ENCODE measurements around the gene WDR41. TPM values are rescaled to one million over a fixed set of nuclear protein-coding genes. Genes with fewer than 3 reads are reported as not detected.

WDR41 gene
- total RNA-seq, 3 donors from 2014 or later = 49.8 to 75.2 (median 56.6) TPM

- intact Hi-C loops (cut with DNase I; ENCODE audit: low total_unique reads) = no loop called here
- no peaks in the 10 kb centered on the region for H3K4me1 ChIP-seq
- DNase-seq (ENCODE audit: low spot score in 2 of 2) = no peak
- no peak overlapping the region for H3K27ac ChIP-seq
- no peak for TF ChIP-seq POLR2AphosphoS5 (IDR thresholded peaks at IDR 0.05)
- TF ChIP-seq CTCF (IDR thresholded peaks at IDR 0.05) = no peak
- no peak for TF ChIP-seq POLR2A (IDR thresholded peaks at IDR 0.05)
- no peaks in the 10 kb centered on the region for H3K36me3 ChIP-seq
- H3K27me3 ChIP-seq = no peaks in the 10 kb centered on the region
- peaks cover 0 to 5% of the 10 kb centered on the region in 2 donors for H3K9me3 ChIP-seq
- no peak overlapping the region for H3K4me3 ChIP-seq
Observed at GRCh38 chr5:77425998-77426659, 66.0 kb downstream of the WDR41 start.

- Histone ChIP-seq H3K9me3 (peaks cover 0 to 5% of the 10 kb centered on the region in 2 donors), H3K27ac (no peak overlapping the region), H3K4me3 (no peak overlapping the region), H3K4me1 (no peaks in the 10 kb centered on the region), H3K27me3 (no peaks in the 10 kb centered on the region), H3K36me3 (no peaks in the 10 kb centered on the region)
- no peak for TF ChIP-seq POLR2AphosphoS5 (IDR thresholded peaks at IDR 0.05)
- TF ChIP-seq CTCF (IDR thresholded peaks at IDR 0.05) = no peak
- no peak for TF ChIP-seq POLR2A (IDR thresholded peaks at IDR 0.05)
- intact Hi-C loops (cut with DNase I; ENCODE audit: low total_unique reads) = no loop called here
- no peak for DNase-seq (ENCODE audit: low spot score in 2 of 2)
Observed at GRCh38 chr5:77425420-77425819, 66.7 kb downstream of the WDR41 start.

GRCh38 chr5:77424921-77425320 lies 67.2 kb downstream of the WDR41 start:
- Histone ChIP-seq H3K27ac (no peak overlapping the region), H3K36me3 (no peaks in the 10 kb centered on the region), H3K27me3 (no peaks in the 10 kb centered on the region), H3K9me3 (peaks cover 0 to 5% of the 10 kb centered on the region in 2 donors), H3K4me1 (no peaks in the 10 kb centered on the region), H3K4me3 (no peak overlapping the region)
- intact Hi-C loops (cut with DNase I; ENCODE audit: low total_unique reads) = no loop called here
- DNase-seq (ENCODE audit: low spot score in 2 of 2) = no peak
- TF ChIP-seq CTCF (IDR thresholded peaks at IDR 0.05) (no peak), POLR2AphosphoS5 (IDR thresholded peaks at IDR 0.05) (no peak), POLR2A (IDR thresholded peaks at IDR 0.05) (no peak)

- TF ChIP-seq POLR2AphosphoS5 (IDR thresholded peaks at IDR 0.05) (no peak), CTCF (IDR thresholded peaks at IDR 0.05) (no peak)
- intact Hi-C loops (cut with DNase I; ENCODE audit: low total_unique reads) = no loop called here
- H3K36me3 ChIP-seq = no peaks in the 10 kb centered on the region
- H3K27me3 ChIP-seq = no peaks in the 10 kb centered on the region
- H3K4me3 ChIP-seq = no peak overlapping the region
- DNase-seq (ENCODE audit: low spot score in 2 of 2) = no peak
- H3K4me1 ChIP-seq = no peaks in the 10 kb centered on the region
- peaks cover 0 to 5% of the 10 kb centered on the region in 2 donors for H3K9me3 ChIP-seq
- no peak overlapping the region for H3K27ac ChIP-seq
Observed at GRCh38 chr5:77423022-77423750, 68.9 kb downstream of the WDR41 start.

GRCh38 chr5:77420940-77421339 lies 71.2 kb downstream of the WDR41 start:
- H3K4me1 ChIP-seq = no peaks in the 10 kb centered on the region
- no peaks in the 10 kb centered on the region for H3K27me3 ChIP-seq
- intact Hi-C loops (cut with DNase I; ENCODE audit: low total_unique reads) = no loop called here
- TF ChIP-seq POLR2A (IDR thresholded peaks at IDR 0.05) = no peak
- no peak for TF ChIP-seq POLR2AphosphoS5 (IDR thresholded peaks at IDR 0.05)
- TF ChIP-seq CTCF (IDR thresholded peaks at IDR 0.05) = no peak
- H3K4me3 ChIP-seq = no peak overlapping the region
- no peaks in the 10 kb centered on the region for H3K36me3 ChIP-seq
- no peak overlapping the region for H3K27ac ChIP-seq
- no peak for DNase-seq (ENCODE audit: low spot score in 2 of 2)
- H3K9me3 ChIP-seq = peaks cover 0 to 5% of the 10 kb centered on the region in 2 donors
